Brain microvascular endothelial cell (primary cell): ENCODE measurements around the gene OR4A5.
"Not testable (repeated sequence)": the region's sequence is repeated elsewhere in the genome, so short reads cannot be mapped to it uniquely, and the experiment has no call there.

ENCODE experiments used
- DNase-seq: peaks from one replicate; pipeline ENCODE4 v3.0.0-alpha.2; 2020
- H3K27ac ChIP-seq: fragments of 250-450 bp; sonication (Bioruptor Pico); 2 replicates; pipeline ENCODE4 v1.5.1; 2020; ENCODE audit warnings: mild to moderate bottlenecking, moderate library complexity
- H3K27me3 ChIP-seq: fragments of 250-450 bp; sonication (Bioruptor Pico); replicated peaks from 2 replicates; pipeline ENCODE4 v1.5.1; 2020; ENCODE audit warnings: mild to moderate bottlenecking
- H3K36me3 ChIP-seq: fragments of 250-450 bp; sonication (Bioruptor Pico); replicated peaks from 2 replicates; pipeline ENCODE4 v1.5.1; 2020; ENCODE audit warnings: mild to moderate bottlenecking
- H3K4me3 ChIP-seq: 2 replicates; pipeline ENCODE4 v1.5.1; 2011; ENCODE audit warnings: low read depth, mild to moderate bottlenecking, control low read depth, low read length, moderate library complexity
- in situ Hi-C: cut with HindIII; loops from 2 replicates; pipeline ENCODE4 v1.10.0; 2017; ENCODE audit warnings: low sequenced_read_pairs, low pct_ligation_motif_present

OR4A5 gene

GRCh38 chr11:54706532-54706931, at the start of gene OR4A5:
OR4A5 (plus strand) TSS chr11:54706832; CDS start chr11:54706885, 53 bp downstream.
- H3K4me3 ChIP-seq, DNase-seq, H3K27ac ChIP-seq, in situ Hi-C loops, H3K36me3 ChIP-seq, H3K27me3 ChIP-seq: not testable (repeated sequence)

GRCh38 chr11:54720094-54720493, 13.5 kb downstream of the OR4A5 start:
- H3K27ac ChIP-seq, H3K36me3 ChIP-seq, H3K27me3 ChIP-seq, H3K4me3 ChIP-seq, in situ Hi-C loops, DNase-seq: not testable (repeated sequence)
